ENCODE results near the gene ACOXL.

Gene ACOXL

GRCh38 chr2:110919738-110920137 lies 187.4 kb downstream of the ACOXL start:
- DNase-seq (ENCODE audit: low read depth, low spot score): no peak

GRCh38 chr2:110925479-110925878 lies 193.1 kb downstream of the ACOXL start:
- no peak overlapping the region for H3K4me3 ChIP-seq (ENCODE audit: low read depth, low read length)
- in situ Hi-C loops (cut with HindIII; ENCODE audit: low sequenced_read_pairs): no loop called here
- DNase-seq (ENCODE audit: low read depth, low spot score): no peak
- TF ChIP-seq CTCF (IDR thresholded peaks at IDR 0.05; ENCODE audit: low read depth, low read length): no peak

More at GRCh38 chr2:110919738-110920137, 187.4 kb downstream of the ACOXL start:
- no peak for TF ChIP-seq CTCF (IDR thresholded peaks at IDR 0.05; ENCODE audit: low read depth, low read length)
- no peak overlapping the region for H3K4me3 ChIP-seq (ENCODE audit: low read depth, low read length)
- in situ Hi-C loops (cut with HindIII; ENCODE audit: low sequenced_read_pairs): no loop called here

- H3K4me3 ChIP-seq (ENCODE audit: low read depth, low read length): no peak overlapping the region
- no peak for DNase-seq (ENCODE audit: low read depth, low spot score)
- no peak for TF ChIP-seq CTCF (IDR thresholded peaks at IDR 0.05; ENCODE audit: low read depth, low read length)
- in situ Hi-C loops (cut with HindIII; ENCODE audit: low sequenced_read_pairs): no loop called here
Observed at GRCh38 chr2:110927526-110927925, 195.2 kb downstream of the ACOXL start.

GRCh38 chr2:110929528-110929927 lies 197.2 kb downstream of the ACOXL start:
- H3K4me3 ChIP-seq (ENCODE audit: low read depth, low read length): no peak overlapping the region
- in situ Hi-C loops (cut with HindIII; ENCODE audit: low sequenced_read_pairs): no loop called here
- DNase-seq (ENCODE audit: low read depth, low spot score): no peak
- no peak for TF ChIP-seq CTCF (IDR thresholded peaks at IDR 0.05; ENCODE audit: low read depth, low read length)

- DNase-seq (ENCODE audit: low read depth, low spot score): no peak
- TF ChIP-seq CTCF (IDR thresholded peaks at IDR 0.05; ENCODE audit: low read depth, low read length): no peak
- in situ Hi-C loops (cut with HindIII; ENCODE audit: low sequenced_read_pairs): no loop called here
Observed at GRCh38 chr2:110931648-110932047, 199.3 kb downstream of the ACOXL start.

GRCh38 chr2:110933420-110933819 lies 201.0 kb downstream of the ACOXL start:
- H3K4me3 ChIP-seq (ENCODE audit: low read depth, low read length): no peak overlapping the region
- TF ChIP-seq CTCF (IDR thresholded peaks at IDR 0.05; ENCODE audit: low read depth, low read length): no peak
- no peak for DNase-seq (ENCODE audit: low read depth, low spot score)
- in situ Hi-C loops (cut with HindIII; ENCODE audit: low sequenced_read_pairs): no loop called here

More at GRCh38 chr2:110931648-110932047, 199.3 kb downstream of the ACOXL start:
- no peak overlapping the region for H3K4me3 ChIP-seq (ENCODE audit: low read depth, low read length)

- DNase-seq (ENCODE audit: low read depth, low spot score): no peak
- no peak for TF ChIP-seq CTCF (IDR thresholded peaks at IDR 0.05; ENCODE audit: low read depth, low read length)
- in situ Hi-C loops (cut with HindIII; ENCODE audit: low sequenced_read_pairs): no loop called here
- H3K4me3 ChIP-seq (ENCODE audit: low read depth, low read length): no peak overlapping the region
Observed at GRCh38 chr2:110934948-110935347, 202.6 kb downstream of the ACOXL start.

All from astrocyte of the spinal cord (primary cell).